KMS-11 (cell line): ENCODE data around the gene COQ8B.

Source experiments
- H2AFZ ChIP-seq: fragments of 200-600 bp; sonication (generic); 2 replicates; pipeline ENCODE4 v1.6.1; 2016; ENCODE audit warnings: antibody characterized with exemption, mixed run types, low read depth
- H3K27ac ChIP-seq: fragments of 200-600 bp; sonication (generic); 2 replicates; pipeline ENCODE4 v1.6.1; 2016; ENCODE audit warnings: mild to moderate bottlenecking, mixed run types
- H3K27me3 ChIP-seq: fragments of 200-600 bp; sonication (generic); 2 replicates; pipeline ENCODE4 v1.6.1; 2017; ENCODE audit warnings: mild to moderate bottlenecking, low read depth, mixed run types, moderate library complexity; ENCODE audit not compliant: insufficient read depth
- H3K36me3 ChIP-seq: fragments of 200-600 bp; sonication (generic); 2 replicates; pipeline ENCODE4 v1.6.1; 2017; ENCODE audit warnings: mild to moderate bottlenecking, mixed run types; ENCODE audit not compliant: insufficient read depth
- H3K4me1 ChIP-seq: fragments of 200-600 bp; sonication (generic); 2 replicates; pipeline ENCODE4 v1.6.1; 2016; ENCODE audit warnings: mild to moderate bottlenecking, low read depth, mixed run types; ENCODE audit not compliant: poor library complexity, severe bottlenecking
- H3K4me2 ChIP-seq: fragments of 200-600 bp; sonication (generic); 2 replicates; pipeline ENCODE4 v1.7.0; 2016; ENCODE audit warnings: mild to moderate bottlenecking, mixed run types
- H3K4me3 ChIP-seq: fragments of 200-600 bp; sonication (generic); IDR thresholded peaks from 2 replicates; pipeline ENCODE4 v1.6.1; 2017; ENCODE audit warnings: low read depth, low read length, mixed read lengths; ENCODE audit not compliant: insufficient read depth
- H3K79me2 ChIP-seq: fragments of 200-600 bp; sonication (generic); 2 replicates; pipeline ENCODE4 v1.6.1; 2016; ENCODE audit warnings: low read depth, mixed run types; ENCODE audit not compliant: insufficient read depth
- H3K9ac ChIP-seq: fragments of 200-600 bp; sonication (generic); 2 replicates; pipeline ENCODE4 v1.6.1; 2016; ENCODE audit warnings: mild to moderate bottlenecking, mixed run types
- H4K20me1 ChIP-seq: fragments of 200-600 bp; sonication (generic); 2 replicates; pipeline ENCODE4 v1.6.1; 2016; ENCODE audit warnings: mild to moderate bottlenecking, mixed run types; ENCODE audit not compliant: insufficient read depth
- CTCF ChIP-seq: fragments of 200-600 bp; sonication (generic); conservative IDR thresholded peaks from 2 replicates; pipeline ENCODE4 v1.6.1; 2017; ENCODE audit warnings: low read depth, mild to moderate bottlenecking, antibody characterized with exemption, low read length, moderate library complexity, mixed read lengths

Gene COQ8B

DNA sequence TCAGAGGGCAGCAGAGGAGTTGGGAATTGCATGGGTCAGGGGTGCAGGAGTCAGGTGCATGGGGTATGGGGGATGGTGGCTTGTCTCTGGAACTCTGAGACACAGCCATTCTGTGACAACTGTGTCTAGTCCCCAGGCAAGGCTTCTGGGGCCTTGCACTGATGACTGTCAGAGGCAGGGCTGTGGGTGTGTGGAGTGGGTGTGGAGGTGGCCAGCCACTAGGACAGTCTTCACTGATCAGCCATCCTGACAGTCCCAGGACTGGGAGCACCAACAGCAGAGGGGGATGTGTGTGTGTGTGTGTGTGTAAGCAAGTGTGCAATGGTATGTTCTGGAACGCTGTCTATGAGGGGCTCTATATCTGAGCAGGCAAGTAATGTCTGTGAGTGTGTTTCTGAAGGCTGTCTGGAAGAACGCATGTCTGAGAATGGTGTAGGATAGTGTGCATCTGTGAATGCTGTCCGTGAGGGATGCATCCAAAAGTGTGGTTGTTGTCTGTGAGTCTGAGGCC, 31.6 kb downstream of the COQ8B start:
- no peak overlapping the region for H3K9ac ChIP-seq
- H3K4me2 ChIP-seq: no peak overlapping the region
- no peak for TF ChIP-seq CTCF
- H2AFZ ChIP-seq: no peak overlapping the region
- no peak overlapping the region for H3K27ac ChIP-seq
- H3K27me3 ChIP-seq: no peaks in the 10 kb centered on the region
- H3K4me3 ChIP-seq: no peak overlapping the region
- no peaks in the 10 kb centered on the region for H4K20me1 ChIP-seq
- H3K4me1 ChIP-seq: peaks cover 16% of the 10 kb centered on the region
- 0 out of 2 replicates have a peak, but pooled peaks cover 4% of the 10 kb centered on the region for H3K79me2 ChIP-seq
- H3K36me3 ChIP-seq: no peaks in the 10 kb centered on the region

GRCh38 chr19:40684280-40684679, 32.4 kb downstream of the COQ8B start:
- H3K79me2 ChIP-seq: no peaks in the 10 kb centered on the region

GRCh38 chr19:40683437-40683836, 33.2 kb downstream of the COQ8B start:
- H3K27me3 ChIP-seq: no peaks in the 10 kb centered on the region
- H2AFZ ChIP-seq: no peak overlapping the region
- H3K9ac ChIP-seq: no peak overlapping the region
- no peak for TF ChIP-seq CTCF
- no peaks in the 10 kb centered on the region for H3K79me2 ChIP-seq
- H3K36me3 ChIP-seq: no peaks in the 10 kb centered on the region
- H3K4me1 ChIP-seq: peaks cover under 1% of the 10 kb centered on the region
- H3K27ac ChIP-seq: no peak overlapping the region
- H3K4me3 ChIP-seq: no peak overlapping the region
- no peaks in the 10 kb centered on the region for H4K20me1 ChIP-seq
- H3K4me2 ChIP-seq: no peak overlapping the region

More at GRCh38 chr19:40684280-40684679, 32.4 kb downstream of the COQ8B start:
- no peak overlapping the region for H3K4me3 ChIP-seq
- no peaks in the 10 kb centered on the region for H3K36me3 ChIP-seq
- no peak overlapping the region for H3K9ac ChIP-seq
- H3K27ac ChIP-seq: no peak overlapping the region
- no peak overlapping the region for H3K4me2 ChIP-seq
- H3K4me1 ChIP-seq: peaks cover 8% of the 10 kb centered on the region
- TF ChIP-seq CTCF: no peak
- no peaks in the 10 kb centered on the region for H4K20me1 ChIP-seq
- H2AFZ ChIP-seq: no peak overlapping the region
- no peaks in the 10 kb centered on the region for H3K27me3 ChIP-seq

DNA sequence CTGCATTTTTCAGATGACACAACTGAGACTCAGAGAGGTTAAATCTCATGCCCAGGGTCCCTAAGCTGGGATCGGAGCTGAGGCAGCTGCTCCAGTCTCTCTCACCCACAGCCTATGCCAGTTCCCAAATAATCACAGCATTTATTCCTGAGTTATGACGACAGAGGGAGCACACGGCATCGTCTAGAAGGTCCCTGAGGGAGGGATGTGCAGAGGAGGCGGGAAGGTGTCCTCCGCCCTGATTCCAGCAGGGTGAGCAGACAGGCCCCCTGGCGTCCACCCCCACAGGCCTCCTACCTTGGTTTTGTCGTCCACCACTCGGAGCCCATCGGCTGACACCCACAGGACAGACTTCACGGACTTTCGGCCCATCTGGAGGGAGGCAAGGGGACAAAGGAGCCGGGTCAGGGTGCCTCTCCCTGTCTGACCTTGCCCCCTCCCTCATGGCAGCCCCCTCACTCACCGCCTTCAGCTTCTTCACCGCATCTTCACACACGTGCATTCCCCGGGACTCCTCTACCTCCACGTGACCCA, 34.2 kb downstream of the COQ8B start:
- no peak overlapping the region for H3K27ac ChIP-seq
- H4K20me1 ChIP-seq: no peaks in the 10 kb centered on the region
- TF ChIP-seq CTCF: no peak
- no peak overlapping the region for H3K4me2 ChIP-seq
- H3K27me3 ChIP-seq: no peaks in the 10 kb centered on the region
- H3K4me1 ChIP-seq: no peaks in the 10 kb centered on the region
- no peak overlapping the region for H3K9ac ChIP-seq
- H3K36me3 ChIP-seq: no peaks in the 10 kb centered on the region
- H3K4me3 ChIP-seq: no peak overlapping the region
- no peak overlapping the region for H2AFZ ChIP-seq
- H3K79me2 ChIP-seq: no peaks in the 10 kb centered on the region
